ENCODE measurements around the gene PTPRK.

Gene PTPRK

GRCh38 chr6:128284128-128284527 lies 236.3 kb downstream of the PTPRK start:
- no peak for TF ChIP-seq CTCF (IDR thresholded peaks at IDR 0.05; ENCODE audit: insufficient read depth, missing control alignments)
- FAIRE-seq (no peak), DNase-seq (ENCODE audit: insufficient read length, low spot score) (no peak)

DNA sequence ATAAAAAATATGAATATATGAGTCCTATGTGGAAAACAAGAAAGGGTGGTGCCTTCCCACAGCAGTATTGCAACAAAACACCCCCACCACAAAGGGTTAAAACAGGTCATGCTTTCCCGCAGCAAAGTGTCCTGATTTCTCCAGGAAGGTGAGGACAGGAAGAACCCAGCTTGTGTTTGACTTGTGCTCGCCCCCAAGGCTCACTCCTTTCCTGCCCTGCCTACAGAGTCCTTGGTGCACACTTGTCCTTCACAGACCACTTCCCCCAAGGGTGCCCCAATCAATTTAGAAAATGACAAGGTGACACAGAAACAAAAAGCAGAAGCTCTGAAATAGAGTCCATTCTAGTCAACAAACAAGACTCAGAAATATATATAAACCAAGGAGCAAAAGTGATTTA lies 237.4 kb downstream of the PTPRK start:
- no peak for TF ChIP-seq CTCF (IDR thresholded peaks at IDR 0.05; ENCODE audit: insufficient read depth, missing control alignments)
- no peak for FAIRE-seq
- DNase-seq (ENCODE audit: insufficient read length, low spot score), result no peak

DNA sequence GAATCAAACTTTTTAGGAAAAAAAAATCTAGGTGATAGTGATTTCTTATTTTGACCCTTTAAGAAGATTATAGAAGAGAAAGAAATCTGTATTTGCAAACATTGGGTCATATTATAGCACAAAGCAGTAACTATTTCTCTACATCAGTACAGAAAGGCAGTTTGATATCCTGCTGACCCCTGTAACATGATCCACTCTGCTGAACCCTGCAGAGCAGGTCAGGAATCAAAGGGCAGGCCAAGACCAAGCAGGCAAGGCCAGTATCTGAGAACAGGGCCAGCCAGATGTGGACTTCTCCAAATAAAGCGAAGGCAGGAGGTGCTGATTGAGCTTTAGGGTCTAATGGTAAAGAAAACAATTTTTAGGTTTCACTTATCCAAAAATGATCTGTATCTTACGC lies 239.4 kb downstream of the PTPRK start:
- no peak for DNase-seq (ENCODE audit: insufficient read length, low spot score)
- no peak for FAIRE-seq
- TF ChIP-seq CTCF (IDR thresholded peaks at IDR 0.05; ENCODE audit: insufficient read depth, missing control alignments), result no peak

DNA sequence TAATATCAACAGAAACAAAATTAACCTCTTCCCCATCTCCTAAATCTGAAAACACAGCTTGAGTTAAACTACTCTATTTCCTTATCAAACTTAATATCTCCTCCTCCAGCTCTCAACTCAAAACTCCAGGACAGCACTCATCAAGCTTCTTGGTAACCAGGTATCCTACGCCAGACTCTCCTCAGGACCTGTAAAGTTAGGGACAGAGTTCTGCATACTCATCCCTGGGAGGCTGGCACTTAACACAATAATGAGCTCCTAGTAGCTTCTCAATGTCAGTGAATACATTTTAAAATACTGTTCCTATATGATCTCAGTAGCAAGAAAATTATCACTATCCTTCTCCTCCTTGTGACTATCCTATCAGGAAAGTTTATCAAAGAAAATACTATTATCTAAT lies 240.3 kb downstream of the PTPRK start:
- FAIRE-seq, result no peak
- DNase-seq (ENCODE audit: insufficient read length, low spot score), result no peak
- no peak for TF ChIP-seq CTCF (IDR thresholded peaks at IDR 0.05; ENCODE audit: insufficient read depth, missing control alignments)

- no peak for DNase-seq (ENCODE audit: insufficient read length, low spot score)
- no peak for FAIRE-seq
- TF ChIP-seq CTCF (IDR thresholded peaks at IDR 0.05; ENCODE audit: insufficient read depth, missing control alignments), result no peak
Observed at GRCh38 chr6:128278836-128279235, 241.6 kb downstream of the PTPRK start.

DNA sequence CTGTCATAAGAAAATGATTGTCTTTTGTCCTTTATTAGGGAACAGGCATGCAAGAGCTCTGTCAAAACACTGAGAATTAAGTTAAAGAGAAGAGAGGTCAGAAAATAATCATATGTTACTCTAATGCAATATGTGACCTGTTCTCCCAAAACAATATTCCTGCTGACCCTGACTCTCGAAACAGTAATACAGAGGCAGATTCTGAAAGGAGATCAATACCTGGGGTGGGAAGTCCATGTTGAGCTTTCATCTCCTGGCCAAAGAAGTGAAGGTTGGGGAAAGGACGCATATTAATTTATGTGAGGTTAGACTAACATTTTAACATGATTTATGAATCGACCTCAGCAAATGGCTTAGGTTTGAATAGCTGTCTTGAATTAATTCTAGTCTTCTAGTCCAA lies 243.0 kb downstream of the PTPRK start:
- FAIRE-seq (no peak), DNase-seq (ENCODE audit: insufficient read length, low spot score) (no peak)
- TF ChIP-seq CTCF (IDR thresholded peaks at IDR 0.05; ENCODE audit: insufficient read depth, missing control alignments), result no peak

DNA sequence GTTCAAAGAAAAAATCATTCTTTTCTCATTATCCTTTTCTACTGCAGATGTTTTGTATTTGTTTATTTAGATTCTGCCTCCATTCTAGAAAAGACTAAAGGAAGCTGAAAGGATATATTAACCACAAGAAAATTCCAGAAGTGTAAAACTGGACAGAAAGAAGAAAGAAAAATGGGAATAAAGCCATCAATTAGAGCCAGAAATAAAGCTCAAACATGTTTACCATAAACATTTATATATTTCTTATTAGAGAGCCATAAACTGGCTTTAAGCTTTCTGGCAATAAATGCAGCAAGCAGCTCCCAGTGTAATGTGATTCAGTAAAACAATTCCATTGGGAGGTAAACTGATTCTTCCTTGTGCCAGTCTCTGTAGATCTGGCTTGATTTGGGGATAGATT lies 244.1 kb downstream of the PTPRK start:
- DNase-seq (ENCODE audit: insufficient read length, low spot score), result no peak
- no peak for FAIRE-seq
- TF ChIP-seq CTCF (IDR thresholded peaks at IDR 0.05; ENCODE audit: insufficient read depth, missing control alignments), result no peak
